IMR-90 (cell line): Measurements from ENCODE around the gene SDK1. TPM values are rescaled to one million over a fixed set of nuclear protein-coding genes. Genes with fewer than 3 reads are reported as not detected.

Experiments used
- ATAC-seq: fragments of 200-7000 bp; cut with Tn5 transposase; 2 replicates; pipeline ENCODE4 v1.9.1; 2020; ENCODE audit warnings: low read depth, mild to moderate bottlenecking, moderate library complexity
- BruUV-seq: library from RNA; stranded (reverse); fragments of 400-500 nt; replicated peaks from 2 replicates; lab custom pipeline; 2021; lab: Mats Ljungman, UMichigan
- CTCF ChIA-PET: fragments of 300-600 bp; formaldehyde crosslinking; extraction: SDS; loops from one replicate; lab custom pipeline; 2021; ENCODE audit warnings: antibody characterized with exemption; lab: Yijun Ruan, JAX
- POLR2A ChIA-PET: fragments of 300-600 bp; sonication (Branson Sonifier 250); formaldehyde crosslinking; loops from one replicate; lab custom pipeline; 2022; ENCODE audit warnings: antibody characterized with exemption; ENCODE audit not compliant: unreplicated experiment; lab: Charles Lee
- DNase-seq: peaks from one replicate; pipeline ENCODE4 v3.0.0; 2013
- H2AFZ ChIP-seq: replicated peaks from 2 replicates; pipeline ENCODE3; 2013; ENCODE audit warnings: low read length, mild to moderate bottlenecking; ENCODE audit not compliant: poor library complexity
- H2AK5ac ChIP-seq: 2 replicates; pipeline ENCODE4 v1.6.1; 2013; ENCODE audit warnings: low read depth, low read length, inconsistent platforms
- H2AK9ac ChIP-seq: replicated peaks from 2 replicates; pipeline ENCODE3; 2013; ENCODE audit warnings: mild to moderate bottlenecking, low read depth, low read length, moderate library complexity; ENCODE audit not compliant: poor library complexity
- H2BK120ac ChIP-seq: 2 replicates; pipeline ENCODE4 v1.6.1; 2013; ENCODE audit warnings: low read depth, low read length, inconsistent platforms
- H2BK15ac ChIP-seq: 3 replicates; pipeline ENCODE4 v1.6.1; 2013; ENCODE audit warnings: low read depth, low read length, inconsistent platforms
- H2BK20ac ChIP-seq: 2 replicates; pipeline ENCODE4 v1.6.1; 2013; ENCODE audit warnings: low read depth, mild to moderate bottlenecking, inconsistent platforms, low read length, moderate library complexity
- H2BK5ac ChIP-seq: 2 replicates; pipeline ENCODE4 v1.6.1; 2013; ENCODE audit warnings: mild to moderate bottlenecking, low read depth, low read length, inconsistent platforms; ENCODE audit not compliant: poor library complexity, severe bottlenecking
- H3K14ac ChIP-seq: replicated peaks from 2 replicates; pipeline ENCODE4 v1.6.1; 2013; ENCODE audit warnings: low read depth, low read length, inconsistent platforms
- H3K18ac ChIP-seq: 2 replicates; pipeline ENCODE4 v1.6.1; 2013; ENCODE audit warnings: low read depth, low read length, control low read depth
- H3K23ac ChIP-seq: 2 replicates; pipeline ENCODE4 v1.6.1; 2013; ENCODE audit warnings: low read depth, low read length, inconsistent platforms
- H3K27ac ChIP-seq: 2 replicates; pipeline ENCODE4 v1.5.1; 2013; ENCODE audit warnings: mild to moderate bottlenecking, control low read depth, low read length; ENCODE audit not compliant: insufficient read depth
- H3K27me3 ChIP-seq: 2 replicates; pipeline ENCODE4 v1.6.1; 2013; ENCODE audit warnings: low read length; ENCODE audit not compliant: control insufficient read depth, insufficient read depth
- H3K36me3 ChIP-seq: 2 replicates; pipeline ENCODE4 v1.6.1; 2013; ENCODE audit warnings: low read length, mixed read lengths; ENCODE audit not compliant: control insufficient read depth, insufficient read depth
- H3K4ac ChIP-seq: 2 replicates; pipeline ENCODE4 v1.6.1; 2013; ENCODE audit warnings: low read depth, low read length, inconsistent platforms
- H3K4me1 ChIP-seq: 2 replicates; pipeline ENCODE4 v1.6.1; 2013; ENCODE audit warnings: low read length, mixed read lengths; ENCODE audit not compliant: control insufficient read depth, insufficient read depth
- H3K4me2 ChIP-seq: 2 replicates; pipeline ENCODE4 v1.6.1; 2013; ENCODE audit warnings: low read depth, mild to moderate bottlenecking, control low read depth, low read length, moderate library complexity
- H3K4me3 ChIP-seq: 2 replicates; pipeline ENCODE4 v1.5.1; 2013; ENCODE audit warnings: low read depth, mild to moderate bottlenecking, control low read depth, low read length, moderate library complexity; ENCODE audit not compliant: insufficient read depth
- H3K56ac ChIP-seq: 2 replicates; pipeline ENCODE4 v1.6.1; 2013; ENCODE audit warnings: low read length, inconsistent platforms; ENCODE audit not compliant: insufficient read depth; ENCODE audit errors: extremely low read depth
- H3K79me1 ChIP-seq, 2 experiments: 2 replicates each; pipeline ENCODE4 v1.6.1; 2013; ENCODE audit warnings: low read length in 2 of 2, inconsistent platforms in 1 of 2, low read depth in 1 of 2
- H3K9ac ChIP-seq: 2 replicates; pipeline ENCODE4 v1.6.1; 2013; ENCODE audit warnings: low read depth, low read length, control low read depth
- H3K9me1 ChIP-seq: 2 replicates; pipeline ENCODE4 v1.6.1; 2013; ENCODE audit warnings: low read length, inconsistent platforms; ENCODE audit not compliant: insufficient read depth
- H3K9me3 ChIP-seq: 2 replicates; pipeline ENCODE4 v1.6.1; 2013; ENCODE audit warnings: low read length; ENCODE audit not compliant: control insufficient read depth, insufficient read depth
- H4K20me1 ChIP-seq: 2 replicates; pipeline ENCODE4 v1.6.1; 2013; ENCODE audit warnings: low read length, inconsistent platforms; ENCODE audit not compliant: insufficient read depth
- H4K5ac ChIP-seq: 2 replicates; pipeline ENCODE4 v1.6.1; 2013; ENCODE audit warnings: mild to moderate bottlenecking, low read depth, low read length, control low read depth
- H4K8ac ChIP-seq, 2 experiments: 2 replicates each; pipeline ENCODE4 v1.6.1; 2013; ENCODE audit warnings: low read depth in 2 of 2, low read length in 2 of 2, control low read depth in 1 of 2, inconsistent platforms in 1 of 2
- H4K91ac ChIP-seq: 2 replicates; pipeline ENCODE4 v1.6.1; 2013; ENCODE audit warnings: low read depth, low read length, inconsistent platforms; ENCODE audit not compliant: insufficient read depth
- BHLHE40 ChIP-seq: fragments of 150-350 bp; IDR thresholded peaks from 2 replicates; pipeline ENCODE4 v1.6.1; 2016; ENCODE audit warnings: mild to moderate bottlenecking, low read depth, low read length
- CHD1 ChIP-seq: IDR thresholded peaks from 2 replicates; pipeline ENCODE4 v1.6.1; 2012; ENCODE audit warnings: low read depth, low read length, improper control_type of control experiment
- FOS ChIP-seq: fragments of 150-350 bp; IDR thresholded peaks from 2 replicates; pipeline ENCODE4 v1.6.1; 2016; ENCODE audit warnings: low read depth, low read length
- MAFK ChIP-seq: IDR thresholded peaks from 2 replicates; pipeline ENCODE4 v1.6.1; 2012; ENCODE audit warnings: low read depth, low read length, improper control_type of control experiment
- MAZ ChIP-seq: IDR thresholded peaks from 2 replicates; pipeline ENCODE4 v1.6.1; 2012; ENCODE audit warnings: low read depth, mild to moderate bottlenecking, low read length, improper control_type of control experiment, moderate library complexity, borderline replicate concordance
- MXI1 ChIP-seq: IDR thresholded peaks from 2 replicates; pipeline ENCODE4 v1.6.1; 2012; ENCODE audit warnings: low read depth, mild to moderate bottlenecking, low read length, moderate library complexity, borderline replicate concordance
- NFE2L2 ChIP-seq: fragments of 150-350 bp; IDR thresholded peaks from 2 replicates; pipeline ENCODE4 v1.6.1; 2016; ENCODE audit warnings: low read depth, mild to moderate bottlenecking, low read length
- POLR2A ChIP-seq: IDR thresholded peaks from 2 replicates; pipeline ENCODE4 v1.6.1; 2012; ENCODE audit warnings: mild to moderate bottlenecking, low read depth, low read length
- RAD21 ChIP-seq: IDR thresholded peaks from 2 replicates; pipeline ENCODE4 v1.6.1; 2012; ENCODE audit warnings: low read length, improper control_type of control experiment
- RCOR1 ChIP-seq: IDR thresholded peaks from 2 replicates; pipeline ENCODE4 v1.6.1; 2012; ENCODE audit warnings: mild to moderate bottlenecking, low read length, improper control_type of control experiment; ENCODE audit not compliant: insufficient replicate concordance
- RFX5 ChIP-seq: IDR thresholded peaks from 2 replicates; pipeline ENCODE4 v1.8.0; 2012; ENCODE audit warnings: low read depth, mild to moderate bottlenecking, low read length, moderate library complexity
- SMC3 ChIP-seq: fragments of 150-350 bp; IDR thresholded peaks from 2 replicates; pipeline ENCODE4 v1.6.1; 2016; ENCODE audit warnings: low read depth, mild to moderate bottlenecking, antibody characterized with exemption, low read length, moderate library complexity
- WGBS, 2 experiments: methylation state at CpG; one replicate each; pipeline versions ENCODE4 v1.1.5 to v1.1.7; 2013; ENCODE audit warnings: missing lambda C conversion rate in 2 of 2; ENCODE audit not compliant: insufficient read length in 1 of 2; ENCODE audit errors: extremely low coverage in 2 of 2; 5-methylcytosine and 5-hydroxymethylcytosine counted together
- dilution Hi-C: fragments of 300-500 bp; cut with HindIII; formaldehyde crosslinking; loops from one replicate; pipeline ENCODE4 v1.14.3; 2018; ENCODE audit warnings: low sequenced_read_pairs; ENCODE audit not compliant: unreplicated experiment
- in situ Hi-C: fragments of 300-500 bp; cut with MboI; formaldehyde crosslinking; loops from 3 replicates; pipeline ENCODE4 v1.14.3; 2019; ENCODE audit warnings: low sequenced_read_pairs, inconsistent platforms, mixed read lengths
- intact Hi-C: fragments of 100-400 bp; cut with micrococcal nuclease; formaldehyde crosslinking; loops from 2 replicates; pipeline ENCODE4 v1.10.0; 2022
- polyA plus RNA-seq, 3 experiments: library from polyadenylated mRNA; depleted of rRNA; stranded (reverse); fragments of >200 nt; gene quantifications; 2 replicates each; pipeline ENCODE4 v1.2.3, GENCODE V29; 2012; ENCODE audit warnings: low replicate concordance in 1 of 3
- total RNA-seq: library from RNA; depleted of rRNA; stranded (reverse); fragments of >200 nt; gene quantifications from 2 replicates; pipeline ENCODE4 v1.2.3, GENCODE V29; 2012
- TF ChIP-seq, protein P1 (sequence below): conservative IDR thresholded peaks from 2 replicates; pipeline ENCODE4 v1.5.1; 2012; ENCODE audit warnings: mild to moderate bottlenecking, low read depth, low read length, improper control_type of control experiment
- TF ChIP-seq, protein P2 (sequence below): fragments of 150-350 bp; IDR thresholded peaks from 2 replicates; pipeline ENCODE4 v1.6.1; 2017; ENCODE audit warnings: mild to moderate bottlenecking, antibody characterized with exemption, low read length, low read depth

The SDK1 gene
- total and polyA plus RNA-seq, 2 of the 4 experiments (the other 2 are of a cell fraction), result 1.5 to 1.6 TPM

GRCh38 chr7:3955751-3956696 is 655.0 kb downstream of the SDK1 start:
- peak; percentile 65 for DNase-seq
- H4K20me1 ChIP-seq, result no peaks in the 10 kb centered on the region
- H2BK5ac ChIP-seq, result no peak overlapping the region
- H3K4ac ChIP-seq, result no peak overlapping the region
- 87% methylated on average over 3 of the region's 14 CpGs; no CpG with 5 or more reads in 1 of the 2 experiments for WGBS, 2 experiments
- no peak overlapping the region for H4K91ac ChIP-seq
- CTCF ChIA-PET, result no interaction called here
- no peak overlapping the region for H3K9ac ChIP-seq
- no peak overlapping the region for H2BK20ac ChIP-seq
- no peaks in the 10 kb centered on the region for H3K36me3 ChIP-seq
- H3K18ac ChIP-seq, result no peak overlapping the region; the same call in 1 of the 2 replicates
- H3K27me3 ChIP-seq, result no peaks in the 10 kb centered on the region
- no peak overlapping the region for H2BK120ac ChIP-seq
- H2AK9ac ChIP-seq, result peak overlapping the region; percentile 29
- H4K5ac ChIP-seq, result no peak overlapping the region; the same call in 1 of the 2 replicates
- H3K9me1 ChIP-seq, result no peaks in the 10 kb centered on the region
- H2AFZ ChIP-seq, result no peak overlapping the region
- no peak overlapping the region for H3K14ac ChIP-seq
- H3K4me1 ChIP-seq, result peaks cover 4% of the 10 kb centered on the region; the same call in 1 of the 2 replicates
- POLR2A ChIA-PET, result no interaction called here
- no peaks in the 10 kb centered on the region for H3K79me1 ChIP-seq
- ATAC-seq, result peak; percentile 94
- intact Hi-C loops, result no loop called here
- H3K23ac ChIP-seq, result no peak overlapping the region
- no peak overlapping the region for H3K4me2 ChIP-seq
- dilution Hi-C loops, result no loop called here
- in situ Hi-C loops, result no loop called here
- peaks cover 2% of the 10 kb centered on the region for H3K9me3 ChIP-seq
- H3K4me3 ChIP-seq, result no peak overlapping the region
- H2AK5ac ChIP-seq, result no peak overlapping the region
- no peak overlapping the region for H2BK15ac ChIP-seq
- BruUV-seq, result no TSS peak
- no peak overlapping the region for H3K27ac ChIP-seq
- no peak overlapping the region for H3K56ac ChIP-seq
- H4K8ac ChIP-seq, result no peak overlapping the region
- TF ChIP-seq, protein P1, sequence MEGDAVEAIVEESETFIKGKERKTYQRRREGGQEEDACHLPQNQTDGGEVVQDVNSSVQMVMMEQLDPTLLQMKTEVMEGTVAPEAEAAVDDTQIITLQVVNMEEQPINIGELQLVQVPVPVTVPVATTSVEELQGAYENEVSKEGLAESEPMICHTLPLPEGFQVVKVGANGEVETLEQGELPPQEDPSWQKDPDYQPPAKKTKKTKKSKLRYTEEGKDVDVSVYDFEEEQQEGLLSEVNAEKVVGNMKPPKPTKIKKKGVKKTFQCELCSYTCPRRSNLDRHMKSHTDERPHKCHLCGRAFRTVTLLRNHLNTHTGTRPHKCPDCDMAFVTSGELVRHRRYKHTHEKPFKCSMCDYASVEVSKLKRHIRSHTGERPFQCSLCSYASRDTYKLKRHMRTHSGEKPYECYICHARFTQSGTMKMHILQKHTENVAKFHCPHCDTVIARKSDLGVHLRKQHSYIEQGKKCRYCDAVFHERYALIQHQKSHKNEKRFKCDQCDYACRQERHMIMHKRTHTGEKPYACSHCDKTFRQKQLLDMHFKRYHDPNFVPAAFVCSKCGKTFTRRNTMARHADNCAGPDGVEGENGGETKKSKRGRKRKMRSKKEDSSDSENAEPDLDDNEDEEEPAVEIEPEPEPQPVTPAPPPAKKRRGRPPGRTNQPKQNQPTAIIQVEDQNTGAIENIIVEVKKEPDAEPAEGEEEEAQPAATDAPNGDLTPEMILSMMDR, result no peak
- no peak for TF ChIP-seq RFX5
- no peak for TF ChIP-seq BHLHE40
- no peak for TF ChIP-seq SMC3
- TF ChIP-seq POLR2A, result no peak
- TF ChIP-seq RAD21, result no peak
- TF ChIP-seq CHD1, result no peak
- no peak for TF ChIP-seq MAZ
- no peak for TF ChIP-seq RCOR1
- no peak for TF ChIP-seq FOS
- no peak for TF ChIP-seq NFE2L2
- TF ChIP-seq MXI1, result no peak
- TF ChIP-seq, protein P2, sequence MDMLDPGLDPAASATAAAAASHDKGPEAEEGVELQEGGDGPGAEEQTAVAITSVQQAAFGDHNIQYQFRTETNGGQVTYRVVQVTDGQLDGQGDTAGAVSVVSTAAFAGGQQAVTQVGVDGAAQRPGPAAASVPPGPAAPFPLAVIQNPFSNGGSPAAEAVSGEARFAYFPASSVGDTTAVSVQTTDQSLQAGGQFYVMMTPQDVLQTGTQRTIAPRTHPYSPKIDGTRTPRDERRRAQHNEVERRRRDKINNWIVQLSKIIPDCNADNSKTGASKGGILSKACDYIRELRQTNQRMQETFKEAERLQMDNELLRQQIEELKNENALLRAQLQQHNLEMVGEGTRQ, result no peak
- TF ChIP-seq MAFK, result no peak
